Gastrocnemius medialis (tissue), 4 donors: Measurements from ENCODE around the gene AVPR2. TPM values are rescaled to one million over a fixed set of nuclear protein-coding genes. Genes with fewer than 3 reads are reported as not detected.
A peak's percentile ranks its signal among the peaks of the same experiment; 100 is the strongest.

Source experiments
- ATAC-seq, 2 donors: fragments of 150-250 bp; one replicate each; pipeline ENCODE4 v1.9.1; 2016
- DNase-seq, 2 donors: peaks; one replicate each; pipeline ENCODE4 v3.0.0-alpha.2; 2019
- H3K27ac ChIP-seq, 4 donors: fragments of 200-600 bp; sonication (generic); 1 replicate in 1 of 4; 2 replicates in 3 of 4; pipeline ENCODE4 v1.5.1; 2016 to 2018; ENCODE audit warnings: mild to moderate bottlenecking in 2 of 4, moderate library complexity in 1 of 4
- H3K27me3 ChIP-seq, 3 donors: fragments of 200-600 bp; sonication (generic) in 2 of 3; 1 replicate in 1 of 3; 2 replicates in 2 of 3; pipeline versions ENCODE4 v1.5.1 to v1.6.0; 2016 to 2019; ENCODE audit warnings: mild to moderate bottlenecking in 1 of 3, moderate library complexity in 1 of 3
- H3K36me3 ChIP-seq, 2 donors: fragments of 200-600 bp; sonication (generic) in 1 of 2; one replicate each; pipeline ENCODE4 v1.5.1; 2017 to 2018
- H3K4me1 ChIP-seq, 2 donors: fragments of 200-600 bp; sonication (generic) in 1 of 2; one replicate each; pipeline ENCODE4 v1.5.1; 2016 to 2017; ENCODE audit warnings: mild to moderate bottlenecking in 2 of 2
- H3K4me3 ChIP-seq, 4 donors: fragments of 200-600 bp; sonication (generic) in 3 of 4; 1 replicate in 1 of 4; 2 replicates in 3 of 4; pipeline ENCODE4 v1.5.1; 2016 to 2019; ENCODE audit warnings: mild to moderate bottlenecking in 2 of 4
- H3K9me3 ChIP-seq, 3 donors: fragments of 200-600 bp; sonication (generic) in 2 of 3; 1 replicate in 1 of 3; 2 replicates in 2 of 3; pipeline ENCODE4 v1.5.1; 2016 to 2019
- POLR2A ChIP-seq, 2 donors: fragments of 450-650 bp; IDR thresholded peaks; one replicate each; pipeline ENCODE4 v1.6.1; 2017; ENCODE audit warnings: antibody characterized with exemption in 2 of 2, mild to moderate bottlenecking in 2 of 2, moderate library complexity in 2 of 2
- in situ Hi-C, 4 donors: fragments of 200-750 bp; cut with MboI; loops; one replicate each; pipeline versions ENCODE4 v1.15.0 to v1.8.0; 2017; ENCODE audit warnings: low sequenced_read_pairs in 4 of 4
- intact Hi-C: fragments of 100-400 bp; cut with DNase I; formaldehyde crosslinking; loops from one replicate; pipeline ENCODE4 v1.15.1; 2023; ENCODE audit warnings: low total_unique reads
- total RNA-seq, 4 donors: library from RNA; depleted of rRNA; stranded (reverse); fragments of >200 nt; gene quantifications; one replicate each; pipeline versions ENCODE4 v1.1.0 to v1.2.3, GENCODE V29; 2016
- TF ChIP-seq, protein P1 (sequence below), 5 experiments: fragments of 450-650 bp in 3 of 5; fragments of 200-600 bp in 2 of 5; sonication (generic) in 2 of 5; IDR thresholded peaks in 4 of 5; conservative IDR thresholded peaks in 1 of 5; 1 replicate in 4 of 5; 2 replicates in 1 of 5; pipeline ENCODE4 v1.5.1; 2016 to 2019; ENCODE audit warnings: antibody characterized with exemption in 5 of 5, mild to moderate bottlenecking in 3 of 5, moderate library complexity in 3 of 5

AVPR2 gene
- total RNA-seq, 4 donors from 2014 or later, result 1.5 to 3.8 (median 2.0) TPM

DNA sequence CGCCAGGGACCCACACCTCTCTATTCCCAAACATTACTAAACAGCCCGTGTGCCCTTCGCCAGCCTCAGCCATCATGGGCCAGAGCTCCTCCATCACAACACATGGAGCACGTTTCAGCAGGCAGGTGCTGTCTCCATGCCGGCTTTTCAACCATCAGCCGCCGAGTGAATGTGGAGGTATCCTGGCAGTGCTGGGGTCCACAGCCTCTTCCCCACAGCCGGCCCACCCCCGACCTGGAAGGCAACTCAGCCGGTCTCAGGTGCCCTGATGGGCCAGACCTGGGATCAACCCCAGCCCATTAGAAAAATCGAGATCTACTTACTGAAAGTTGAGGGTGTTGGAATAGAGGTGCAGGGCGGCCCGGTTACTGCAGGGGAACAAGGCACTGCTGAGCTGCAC lies 27.3 kb downstream of the AVPR2 start:
- H3K4me1 ChIP-seq, result peaks cover 10 to 25% of the 10 kb centered on the region in 2 donors
- peaks cover 0 to 25% of the 10 kb centered on the region in 2 donors for H3K36me3 ChIP-seq
- DNase-seq (no peak), ATAC-seq (no peak)
- TF ChIP-seq POLR2A (IDR thresholded peaks at IDR 0.05), result no peak
- TF ChIP-seq, protein P1, sequence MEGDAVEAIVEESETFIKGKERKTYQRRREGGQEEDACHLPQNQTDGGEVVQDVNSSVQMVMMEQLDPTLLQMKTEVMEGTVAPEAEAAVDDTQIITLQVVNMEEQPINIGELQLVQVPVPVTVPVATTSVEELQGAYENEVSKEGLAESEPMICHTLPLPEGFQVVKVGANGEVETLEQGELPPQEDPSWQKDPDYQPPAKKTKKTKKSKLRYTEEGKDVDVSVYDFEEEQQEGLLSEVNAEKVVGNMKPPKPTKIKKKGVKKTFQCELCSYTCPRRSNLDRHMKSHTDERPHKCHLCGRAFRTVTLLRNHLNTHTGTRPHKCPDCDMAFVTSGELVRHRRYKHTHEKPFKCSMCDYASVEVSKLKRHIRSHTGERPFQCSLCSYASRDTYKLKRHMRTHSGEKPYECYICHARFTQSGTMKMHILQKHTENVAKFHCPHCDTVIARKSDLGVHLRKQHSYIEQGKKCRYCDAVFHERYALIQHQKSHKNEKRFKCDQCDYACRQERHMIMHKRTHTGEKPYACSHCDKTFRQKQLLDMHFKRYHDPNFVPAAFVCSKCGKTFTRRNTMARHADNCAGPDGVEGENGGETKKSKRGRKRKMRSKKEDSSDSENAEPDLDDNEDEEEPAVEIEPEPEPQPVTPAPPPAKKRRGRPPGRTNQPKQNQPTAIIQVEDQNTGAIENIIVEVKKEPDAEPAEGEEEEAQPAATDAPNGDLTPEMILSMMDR (IDR thresholded peaks at IDR 0.05 in 4 of 5, conservative IDR thresholded peaks at IDR 0.05 in 1 of 5), result no peak
- H3K4me3 ChIP-seq, result no peak overlapping the region
- no peaks in the 10 kb centered on the region for H3K9me3 ChIP-seq
- in situ Hi-C loops, result loop anchor here in 1 of 4 donors (25.0 kb wide), 1 partner anchor 144 kb away; the partner anchor contains the start of genes IDH3G, SRPK3 and SSR4
- H3K27ac ChIP-seq, result no peak overlapping the region
- intact Hi-C loops, result no loop called here
- H3K27me3 ChIP-seq, result no peaks in the 10 kb centered on the region

DNA sequence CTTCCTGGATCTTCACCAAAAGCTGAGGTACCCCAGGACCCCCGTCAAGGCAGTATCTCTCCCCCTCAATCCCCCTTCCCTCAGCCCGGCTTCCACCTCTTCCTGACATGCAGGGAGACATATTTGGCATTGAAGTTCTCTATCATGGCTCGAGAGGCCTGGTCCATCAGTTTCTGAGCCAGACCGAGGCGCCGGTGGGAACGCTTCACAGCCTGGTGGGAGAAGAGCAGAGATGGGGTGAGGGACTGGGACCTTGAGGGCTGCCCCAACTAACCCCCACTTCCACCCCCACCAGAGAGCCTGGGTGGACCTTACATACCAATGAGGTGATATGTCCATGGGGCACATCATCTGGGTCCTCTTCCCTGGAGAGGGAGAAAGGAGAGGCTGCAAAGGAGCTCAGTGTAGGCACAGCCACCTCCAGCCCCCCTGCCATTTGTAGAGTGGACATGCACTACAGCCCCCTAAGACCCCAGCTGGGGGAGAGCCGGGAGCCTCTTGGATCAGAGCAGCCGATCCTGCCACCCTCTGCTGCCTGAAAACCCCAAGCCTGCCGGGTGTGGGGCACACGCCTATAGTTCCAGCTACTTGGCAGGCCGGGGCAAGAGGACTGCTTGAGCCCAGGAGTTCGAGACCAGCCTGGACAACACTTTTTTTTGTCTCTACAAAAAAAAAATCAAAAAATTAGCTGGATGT lies 27.9 kb downstream of the AVPR2 start:
- Histone ChIP-seq H3K9me3 (no peaks in the 10 kb centered on the region), H3K27me3 (no peaks in the 10 kb centered on the region), H3K27ac (no peak overlapping the region), H3K4me1 (peaks cover 6 to 19% of the 10 kb centered on the region in 2 donors), H3K4me3 (no peak overlapping the region), H3K36me3 (peaks cover 0 to 25% of the 10 kb centered on the region in 2 donors)
- intact Hi-C loops, result no loop called here
- no peak for DNase-seq
- no peak for ATAC-seq
- in situ Hi-C loops, result loop anchor here in 1 of 4 donors (25.0 kb wide), 1 partner anchor 145 kb away; the partner anchor contains the start of genes IDH3G, SRPK3 and SSR4
- no peak for TF ChIP-seq POLR2A (IDR thresholded peaks at IDR 0.05)
- TF ChIP-seq, protein P1 (IDR thresholded peaks at IDR 0.05 in 4 of 5, conservative IDR thresholded peaks at IDR 0.05 in 1 of 5), result no peak

DNA sequence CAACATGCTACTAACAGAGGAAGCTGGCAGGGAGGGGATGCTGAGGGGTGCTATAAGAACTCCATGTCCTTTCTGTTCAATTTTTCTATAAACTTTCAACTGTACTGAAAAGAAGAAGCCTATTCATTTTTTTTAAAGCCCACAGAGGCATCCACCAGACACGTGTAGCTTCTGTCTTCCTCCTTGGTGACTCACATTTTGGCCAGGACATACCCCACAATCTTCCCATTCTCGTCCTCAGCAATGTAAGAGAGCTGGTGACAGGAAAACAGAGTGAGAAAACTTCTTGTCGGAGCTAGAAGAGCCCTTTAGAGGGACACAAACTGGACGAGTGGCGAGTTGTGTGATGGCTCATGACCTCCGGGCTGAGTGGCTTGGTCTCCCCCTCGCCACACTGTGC lies 29.3 kb downstream of the AVPR2 start:
- H3K4me3 ChIP-seq, result peak overlapping the region; percentile 59 to 74 (median 64)
- in situ Hi-C loops, result loop anchor here in 1 of 4 donors (25.0 kb wide), 1 partner anchor 146 kb away; the partner anchor contains the start of genes IDH3G, SRPK3 and SSR4
- no peak for TF ChIP-seq POLR2A (IDR thresholded peaks at IDR 0.05)
- TF ChIP-seq, protein P1 (IDR thresholded peaks at IDR 0.05 in 4 of 5, conservative IDR thresholded peaks at IDR 0.05 in 1 of 5), result no peak

DNA sequence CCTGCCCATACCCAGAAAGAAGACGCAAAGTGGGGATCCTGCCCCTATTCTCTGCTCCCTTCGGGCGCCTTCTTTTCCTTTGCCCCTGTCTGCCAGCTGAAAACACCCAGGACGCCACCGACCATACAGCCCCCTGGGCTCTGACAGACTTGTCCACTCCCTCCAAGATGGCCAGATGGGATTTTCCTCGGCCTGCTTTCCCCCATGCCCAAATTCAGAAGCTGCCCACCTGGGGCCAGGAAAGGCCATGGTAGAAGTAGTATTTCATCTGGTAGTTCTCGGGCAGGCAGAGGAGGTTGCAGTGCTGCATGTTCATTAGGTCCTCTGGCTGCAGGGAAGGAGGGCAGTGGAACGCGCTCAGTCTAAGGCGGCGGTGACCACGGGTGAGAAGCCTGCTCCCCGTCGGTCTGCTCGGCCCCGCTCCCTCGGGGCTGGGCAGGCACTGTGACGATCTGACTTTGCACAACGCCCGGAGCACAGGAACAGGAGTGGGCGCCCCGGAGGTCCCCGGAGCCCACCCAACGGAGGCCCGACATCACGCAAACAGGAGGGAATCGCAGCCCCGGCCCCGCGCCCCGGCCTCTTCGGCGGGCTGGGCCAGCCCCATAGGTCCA lies 29.8 kb downstream of the AVPR2 start:
- TF ChIP-seq POLR2A (IDR thresholded peaks at IDR 0.05), result no peak
- TF ChIP-seq, protein P1 (IDR thresholded peaks at IDR 0.05 in 4 of 5, conservative IDR thresholded peaks at IDR 0.05 in 1 of 5), result no peak
- H3K4me1 ChIP-seq, result peaks cover under 1 to 13% of the 10 kb centered on the region in 2 donors
- H3K4me3 ChIP-seq, result peak overlapping the region; percentile 59 to 74 (median 64)
- peak overlapping the region; percentile 70 to 80 (median 76) for H3K27ac ChIP-seq
- DNase-seq, result no peak
- peak in 1 of 2 donors; percentile 16 for ATAC-seq
- no peaks in the 10 kb centered on the region for H3K27me3 ChIP-seq
- intact Hi-C loops, result no loop called here
- H3K36me3 ChIP-seq, result peaks cover 0 to 25% of the 10 kb centered on the region in 2 donors
- in situ Hi-C loops, result loop anchor here in 1 of 4 donors (25.0 kb wide), 1 partner anchor 147 kb away; the partner anchor contains the start of genes IDH3G, SRPK3 and SSR4
- H3K9me3 ChIP-seq, result no peaks in the 10 kb centered on the region

More for the DNA sequence above, 29.3 kb downstream of the AVPR2 start:
- DNase-seq (no peak), ATAC-seq (no peak)
- H3K27ac ChIP-seq, result peak overlapping the region; percentile 70 to 80 (median 76)
- no peaks in the 10 kb centered on the region for H3K9me3 ChIP-seq
- H3K27me3 ChIP-seq, result no peaks in the 10 kb centered on the region
- intact Hi-C loops, result no loop called here
- H3K4me1 ChIP-seq, result peaks cover 5 to 16% of the 10 kb centered on the region in 2 donors
- peaks cover 0 to 25% of the 10 kb centered on the region in 2 donors for H3K36me3 ChIP-seq
